Measurements from ENCODE around the gene PINK1.

- TF ChIP-seq, protein P1, sequence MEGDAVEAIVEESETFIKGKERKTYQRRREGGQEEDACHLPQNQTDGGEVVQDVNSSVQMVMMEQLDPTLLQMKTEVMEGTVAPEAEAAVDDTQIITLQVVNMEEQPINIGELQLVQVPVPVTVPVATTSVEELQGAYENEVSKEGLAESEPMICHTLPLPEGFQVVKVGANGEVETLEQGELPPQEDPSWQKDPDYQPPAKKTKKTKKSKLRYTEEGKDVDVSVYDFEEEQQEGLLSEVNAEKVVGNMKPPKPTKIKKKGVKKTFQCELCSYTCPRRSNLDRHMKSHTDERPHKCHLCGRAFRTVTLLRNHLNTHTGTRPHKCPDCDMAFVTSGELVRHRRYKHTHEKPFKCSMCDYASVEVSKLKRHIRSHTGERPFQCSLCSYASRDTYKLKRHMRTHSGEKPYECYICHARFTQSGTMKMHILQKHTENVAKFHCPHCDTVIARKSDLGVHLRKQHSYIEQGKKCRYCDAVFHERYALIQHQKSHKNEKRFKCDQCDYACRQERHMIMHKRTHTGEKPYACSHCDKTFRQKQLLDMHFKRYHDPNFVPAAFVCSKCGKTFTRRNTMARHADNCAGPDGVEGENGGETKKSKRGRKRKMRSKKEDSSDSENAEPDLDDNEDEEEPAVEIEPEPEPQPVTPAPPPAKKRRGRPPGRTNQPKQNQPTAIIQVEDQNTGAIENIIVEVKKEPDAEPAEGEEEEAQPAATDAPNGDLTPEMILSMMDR (IDR thresholded peaks at IDR 0.05; ENCODE audit: low read length) = no peak
- TF ChIP-seq EZH2 (IDR thresholded peaks at IDR 0.05; ENCODE audit: borderline replicate concordance, low read length) = no peak
These were observed 42.9 kb upstream of the PINK1 start for GRCh38 chr1:20590306-20590777.

Measured in OCI-LY1 (cell line).